Measurements from ENCODE around the gene HS3ST4.

Gene HS3ST4

DNA sequence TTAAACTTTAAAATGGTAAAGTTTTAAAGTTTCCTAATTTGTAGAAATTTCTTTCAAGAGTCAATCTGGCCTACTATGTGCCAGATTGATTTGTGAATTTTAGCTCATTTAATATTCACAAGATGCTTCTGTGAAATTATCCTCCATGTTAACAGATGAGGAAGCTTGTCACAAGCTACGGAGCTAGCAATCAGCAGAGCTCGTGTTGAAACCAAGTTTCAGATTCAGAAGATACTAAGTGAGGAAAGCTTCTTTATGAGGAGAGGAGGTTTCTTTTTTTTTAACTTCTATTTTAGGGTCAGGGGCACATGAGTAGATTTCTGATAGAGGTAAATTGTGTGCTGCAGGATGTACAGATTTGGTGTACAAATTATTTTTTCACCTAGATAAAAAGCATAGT, 135.9 kb downstream of the HS3ST4 start:
- no peak for DNase-seq (ENCODE audit: low spot score)

DNA sequence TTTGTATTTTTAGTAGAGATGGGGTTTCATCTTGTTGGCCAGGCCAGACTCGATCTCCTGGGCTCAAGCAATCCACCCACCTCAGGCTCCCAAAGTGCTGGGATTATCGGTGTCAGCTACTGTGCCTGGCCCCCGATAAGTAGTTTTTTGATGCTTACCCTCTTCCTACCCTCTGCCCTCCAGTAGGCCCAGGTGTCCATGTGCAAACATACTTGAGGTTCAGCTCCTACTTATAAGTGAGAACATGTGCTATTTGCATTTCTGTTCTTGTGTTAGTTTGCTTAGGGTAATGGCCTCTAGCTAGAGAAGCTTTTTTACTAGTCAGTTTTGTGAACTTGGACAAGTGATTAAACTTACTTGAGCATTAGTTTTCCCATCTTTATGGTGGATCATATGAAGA, 136.8 kb downstream of the HS3ST4 start:
- DNase-seq (ENCODE audit: low spot score), result no peak

DNA sequence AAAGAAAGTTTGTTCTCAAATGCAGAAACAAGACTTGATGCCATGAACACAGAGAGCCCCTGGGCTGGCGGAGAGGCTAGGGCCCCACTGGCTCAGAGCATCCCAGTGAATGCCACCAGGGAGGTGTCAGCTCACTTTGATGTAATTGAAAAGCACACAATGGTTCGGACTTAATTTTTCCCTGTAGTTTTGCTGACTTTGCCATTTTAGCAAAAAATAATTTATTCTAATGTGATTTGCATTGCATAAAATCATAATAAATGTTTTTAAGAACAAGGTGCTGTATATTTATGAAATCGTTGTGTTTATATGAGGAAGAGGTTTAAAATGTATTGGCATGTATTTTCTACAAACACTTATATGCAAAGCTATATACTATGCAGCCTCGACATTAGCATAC, 140.5 kb downstream of the HS3ST4 start:
- no peak for DNase-seq (ENCODE audit: low spot score)

DNA sequence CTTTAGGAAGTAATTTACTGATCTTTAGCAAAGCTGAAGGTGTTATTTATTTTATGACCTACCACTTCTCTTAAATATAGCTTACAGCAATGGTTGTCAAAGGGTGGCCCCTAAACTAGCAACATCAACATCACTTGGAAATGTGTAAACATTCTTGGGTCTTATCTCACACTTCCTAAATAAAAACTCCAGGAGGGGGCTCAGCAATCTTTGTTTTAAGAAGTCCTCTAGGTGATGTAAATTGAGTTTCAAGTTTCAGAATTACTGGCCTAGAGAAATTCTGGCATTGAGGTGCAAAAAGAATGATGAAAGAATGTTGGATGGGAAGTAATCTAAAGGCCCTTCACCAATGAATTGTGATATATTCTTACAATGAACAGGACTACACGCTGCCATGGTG, 142.3 kb downstream of the HS3ST4 start:
- DNase-seq (ENCODE audit: low spot score), result no peak

DNA sequence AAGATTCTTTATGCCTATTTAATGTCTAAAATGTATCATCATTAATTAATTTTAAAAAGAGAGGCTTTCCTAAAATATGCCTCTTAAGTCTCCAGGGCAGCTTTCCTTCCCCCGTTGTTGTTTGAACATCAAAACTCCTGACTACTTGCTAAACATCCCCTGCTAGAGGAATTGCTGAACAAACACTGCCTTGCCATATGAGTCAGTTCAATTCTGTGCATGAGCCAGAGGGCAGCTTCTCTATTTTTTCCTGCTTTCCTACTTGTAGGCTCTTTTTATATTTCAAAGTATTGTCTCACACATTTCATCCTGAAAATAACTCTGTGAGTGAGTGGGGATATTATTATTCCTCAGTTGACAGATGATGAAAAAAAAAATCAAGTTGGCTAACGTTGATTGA, 143.4 kb downstream of the HS3ST4 start:
- DNase-seq (ENCODE audit: low spot score), result no peak

DNA sequence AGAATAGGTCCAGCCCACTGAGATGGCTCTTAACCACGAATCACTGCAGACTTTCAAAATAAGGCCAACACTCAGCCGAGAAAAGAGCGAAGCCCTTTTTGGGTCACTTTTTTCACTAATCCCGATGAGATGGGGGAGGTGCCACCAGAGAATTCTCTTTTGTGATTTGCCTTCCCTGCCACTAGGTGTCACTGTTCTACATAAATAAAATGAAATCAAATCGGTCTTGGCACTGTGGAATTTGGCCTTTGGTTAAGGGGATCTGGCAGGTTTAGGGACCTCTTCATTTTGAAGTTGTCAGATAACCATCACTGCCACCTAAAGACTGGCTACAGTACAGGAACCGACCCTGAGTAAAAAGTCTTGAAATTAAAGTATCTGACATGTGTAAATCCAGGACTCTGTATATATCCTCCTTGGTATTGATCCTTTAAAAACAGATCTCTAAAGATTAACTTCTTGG, 147.0 kb downstream of the HS3ST4 start:
- peak; percentile 81 for DNase-seq (ENCODE audit: low spot score)

DNA sequence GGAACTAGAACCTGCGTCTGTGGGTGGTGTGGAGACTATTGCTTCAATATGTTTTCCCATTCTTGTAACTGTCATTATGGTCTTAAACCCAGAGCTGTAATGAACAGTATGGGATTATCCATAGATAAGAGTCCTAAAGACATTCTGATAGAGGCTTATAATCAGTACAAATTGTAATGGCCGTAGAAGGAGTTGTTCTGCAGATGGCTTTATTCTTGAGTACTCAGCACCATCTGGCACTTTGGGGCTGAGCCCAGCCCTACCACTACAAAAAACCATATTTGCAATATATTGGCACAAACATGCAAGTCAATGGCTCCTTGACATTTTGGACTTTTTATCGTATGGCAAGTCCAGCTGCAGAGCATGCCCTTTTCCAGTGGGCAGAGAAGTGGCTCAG, 150.0 kb downstream of the HS3ST4 start:
- DNase-seq (ENCODE audit: low spot score), result no peak

DNA sequence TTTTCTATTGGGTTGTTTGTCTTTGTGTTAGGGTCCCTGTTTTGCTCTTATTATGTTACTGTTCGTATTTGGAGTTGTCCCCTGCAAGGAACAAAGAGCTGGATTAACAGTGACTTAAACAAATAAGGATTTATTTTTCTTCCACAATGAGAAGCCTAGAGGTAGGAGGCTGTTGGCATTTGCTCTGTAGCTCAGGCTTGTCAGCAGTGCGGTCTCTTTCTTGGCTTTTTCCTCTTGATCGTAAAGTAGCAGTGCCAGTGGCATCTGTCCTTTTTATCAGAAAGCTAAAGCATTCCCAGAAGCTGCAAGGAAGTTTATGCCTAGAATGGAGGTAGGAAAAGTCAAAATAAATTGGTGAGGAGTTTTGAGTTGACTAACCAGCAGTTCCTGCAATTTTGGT, 154.1 kb downstream of the HS3ST4 start:
- no peak for DNase-seq (ENCODE audit: low spot score)

DNA sequence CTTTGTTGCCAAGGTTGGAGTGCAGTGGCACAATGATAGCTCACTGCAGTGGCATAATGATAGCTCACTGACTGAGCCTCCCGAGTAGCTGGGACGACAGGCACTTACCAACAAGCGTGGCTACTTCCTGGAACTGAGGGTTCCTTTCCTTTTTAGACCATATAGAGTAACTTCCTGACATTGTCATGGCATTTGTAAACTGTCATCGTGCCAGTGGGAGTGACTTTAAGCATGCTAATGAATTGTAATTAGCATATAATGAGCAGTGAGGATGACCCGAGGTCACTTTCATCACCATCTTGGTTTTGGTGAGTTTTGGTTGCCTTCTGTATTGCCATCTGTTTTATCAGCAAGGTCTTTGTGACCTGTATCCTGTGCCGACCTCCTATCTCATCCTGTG, 162.4 kb downstream of the HS3ST4 start:
- DNase-seq (ENCODE audit: low spot score), result no peak

DNA sequence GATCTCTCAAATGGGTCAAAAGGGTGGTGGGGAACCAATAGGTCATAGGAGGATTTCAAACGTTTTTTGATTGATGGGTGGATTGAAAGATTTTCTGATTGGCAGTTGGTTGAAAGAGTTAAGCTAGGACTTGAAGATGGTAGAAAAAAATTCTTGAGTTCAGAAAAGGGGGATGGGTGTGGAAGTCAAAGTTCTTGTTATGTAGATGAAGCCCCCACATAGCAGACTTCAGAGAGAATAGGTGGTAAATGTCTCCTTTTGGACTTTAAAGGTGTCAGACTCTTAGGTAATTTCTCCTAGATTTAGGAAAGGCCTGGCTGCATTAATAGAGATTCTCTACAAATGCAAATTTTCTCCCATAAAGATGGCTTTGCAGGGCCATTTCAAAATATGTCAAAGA, 163.3 kb downstream of the HS3ST4 start:
- no peak for DNase-seq (ENCODE audit: low spot score)

DNA sequence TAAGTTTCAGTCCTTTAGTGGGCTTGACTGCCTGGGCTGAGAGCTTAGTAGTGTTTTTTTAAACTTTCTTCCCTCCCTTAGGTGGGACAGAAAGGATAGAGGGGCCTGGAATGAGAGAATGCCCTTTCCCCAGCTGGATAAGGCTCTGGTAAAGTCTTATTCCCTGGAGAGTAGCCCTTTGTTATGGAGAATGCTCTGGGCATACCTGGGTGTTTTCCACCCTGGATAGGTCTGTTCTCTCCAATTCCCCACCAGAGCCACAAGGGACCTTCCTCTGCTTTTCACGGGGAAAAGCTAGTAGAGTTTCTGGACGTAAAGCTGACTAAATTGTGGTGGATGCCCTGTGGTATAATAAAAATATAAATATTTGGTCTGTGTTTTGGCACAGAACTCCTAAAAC, 164.1 kb downstream of the HS3ST4 start:
- no peak for DNase-seq (ENCODE audit: low spot score)

DNA sequence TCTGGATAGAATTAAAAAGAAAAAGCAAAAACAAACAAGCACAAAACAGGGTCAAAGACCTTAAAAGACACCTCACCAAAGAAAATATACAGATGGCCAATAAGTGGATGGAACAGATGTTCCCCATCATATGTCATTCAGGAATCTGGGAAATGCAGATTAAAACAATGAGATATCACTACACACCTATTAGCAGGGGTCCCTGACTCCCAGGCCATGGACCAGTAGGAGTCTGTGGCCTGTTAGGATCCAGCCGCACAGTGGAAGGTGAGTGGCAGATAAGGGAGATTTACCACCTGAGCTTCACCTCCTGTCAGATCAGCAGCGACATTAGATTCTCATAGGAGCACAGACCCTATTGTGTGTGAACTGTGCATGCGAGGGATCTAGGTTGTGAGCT, 167.9 kb downstream of the HS3ST4 start:
- no peak for DNase-seq (ENCODE audit: low spot score)

DNA sequence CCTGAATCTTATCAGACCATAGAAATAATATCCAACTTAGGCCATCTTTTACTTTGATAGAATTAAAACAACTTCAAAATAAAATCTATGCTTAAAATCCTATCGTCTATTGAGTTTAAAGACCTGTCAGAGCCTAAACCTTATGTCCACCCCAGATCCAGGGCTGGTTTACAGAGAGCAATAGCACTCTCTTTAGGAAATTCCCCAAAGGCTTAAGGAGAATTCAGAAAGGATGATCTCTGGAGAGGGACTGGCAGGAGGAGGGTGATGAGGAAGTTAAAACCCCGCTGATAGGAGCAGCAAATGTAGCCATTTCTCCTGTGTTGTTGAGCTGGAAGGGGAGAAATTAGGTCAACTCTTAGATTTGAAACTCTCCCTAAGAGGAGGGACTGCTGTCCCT, 175.3 kb downstream of the HS3ST4 start:
- no peak for DNase-seq (ENCODE audit: low spot score)

DNA sequence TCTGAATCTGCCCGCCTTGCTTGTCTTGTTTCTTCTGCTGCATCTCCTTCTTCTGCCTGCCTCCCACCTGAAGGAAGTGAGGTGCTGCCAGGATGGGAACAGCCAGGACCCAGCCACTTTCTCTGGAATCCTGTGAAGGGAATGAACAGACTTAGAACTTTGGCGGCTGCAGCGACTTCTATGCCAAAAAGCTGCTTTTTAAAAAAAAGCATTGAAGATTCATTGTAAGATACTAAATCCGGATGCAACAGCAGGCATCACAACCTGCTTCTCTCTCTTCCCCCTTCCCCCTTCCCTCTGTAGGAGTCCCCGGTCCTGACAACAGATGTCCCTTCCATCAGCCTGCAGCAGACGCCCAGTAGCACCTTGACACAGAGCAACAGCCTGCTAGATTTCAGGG, 176.3 kb downstream of the HS3ST4 start:
- no peak for DNase-seq (ENCODE audit: low spot score)

DNA sequence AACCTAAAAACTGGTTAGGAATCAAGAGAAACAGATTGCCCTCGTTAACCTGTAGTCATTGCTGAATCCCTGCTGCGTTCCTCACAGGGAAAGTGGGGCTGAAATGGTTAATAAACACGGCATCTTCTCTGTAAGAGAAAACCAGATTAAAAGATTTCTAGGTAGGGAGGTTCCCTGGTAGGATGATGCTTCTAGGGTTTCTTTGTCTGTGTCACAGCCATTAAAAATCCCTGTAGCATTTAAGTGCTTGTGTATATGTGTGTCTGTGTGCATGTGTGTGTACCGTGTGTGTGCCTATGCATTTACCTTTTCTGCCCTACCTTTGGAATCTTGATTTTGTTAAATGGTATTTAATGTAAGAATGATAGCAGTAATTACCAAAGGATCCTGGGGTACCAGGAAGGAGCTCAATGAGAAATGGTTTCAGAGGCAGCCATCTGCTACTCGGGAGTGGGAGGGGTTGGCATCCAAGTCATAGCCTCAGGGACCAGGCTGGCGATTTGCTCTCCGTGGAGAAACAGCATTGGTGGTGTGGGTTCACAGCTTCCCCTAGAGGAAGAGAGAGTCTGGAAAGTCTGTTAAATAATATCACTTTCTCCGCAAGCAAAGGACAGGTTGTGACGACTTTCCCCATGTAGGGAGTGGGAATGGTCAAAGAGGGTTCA, 177.1 kb downstream of the HS3ST4 start:
- no peak for DNase-seq (ENCODE audit: low spot score)

DNA sequence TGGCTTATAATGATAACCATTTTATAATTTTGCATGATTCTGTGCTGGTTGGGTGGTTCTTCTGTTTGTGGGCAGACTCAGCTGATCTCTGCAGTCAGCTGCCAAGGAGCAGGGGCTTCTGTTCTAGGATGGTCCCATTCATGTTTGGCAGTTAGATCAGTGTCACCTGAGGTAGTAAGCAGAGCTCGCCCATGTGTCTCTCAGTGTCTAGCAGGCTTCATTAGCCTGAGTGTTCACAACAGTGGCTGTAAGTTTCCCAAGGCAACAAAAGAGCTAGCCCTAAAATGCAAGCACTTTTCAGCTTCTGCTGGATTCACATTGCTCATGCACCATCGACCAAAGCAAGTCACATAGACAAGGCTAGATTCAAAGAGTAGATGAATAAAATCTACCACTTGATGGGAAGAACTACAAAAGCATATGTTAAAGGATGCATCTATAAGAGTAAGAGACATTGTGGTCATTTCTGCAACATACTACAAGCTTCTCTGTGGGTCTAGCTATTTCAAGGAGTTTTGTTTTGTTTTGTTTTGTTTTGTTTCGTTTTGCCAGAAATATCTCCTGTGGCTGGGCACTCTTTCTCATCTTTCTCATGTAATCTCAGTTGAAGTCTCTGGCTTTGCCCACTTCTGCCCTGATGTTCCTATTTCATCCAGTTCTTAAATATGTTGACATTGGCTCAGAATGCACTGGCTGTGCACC, 180.8 kb downstream of the HS3ST4 start:
- DNase-seq (ENCODE audit: low spot score), result no peak

DNA sequence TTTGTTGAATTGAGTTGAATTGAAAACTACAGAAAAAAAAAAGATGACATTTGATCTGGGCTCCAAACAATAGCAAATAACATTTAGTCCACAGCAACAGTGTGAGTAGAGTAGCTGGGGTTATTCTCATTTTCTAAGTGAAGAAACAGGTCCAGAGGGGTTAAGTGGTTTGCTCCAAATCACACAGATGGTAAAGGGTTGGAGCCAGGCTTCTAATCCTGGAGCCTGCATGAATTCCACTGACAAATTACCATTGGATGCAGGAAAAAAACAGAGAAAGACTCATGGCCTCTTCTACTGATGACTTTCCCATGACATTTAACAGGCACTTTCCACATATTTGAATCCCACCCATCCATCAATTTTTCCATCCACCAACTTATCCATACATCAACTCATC, 182.4 kb downstream of the HS3ST4 start:
- DNase-seq (ENCODE audit: low spot score), result no peak

DNA sequence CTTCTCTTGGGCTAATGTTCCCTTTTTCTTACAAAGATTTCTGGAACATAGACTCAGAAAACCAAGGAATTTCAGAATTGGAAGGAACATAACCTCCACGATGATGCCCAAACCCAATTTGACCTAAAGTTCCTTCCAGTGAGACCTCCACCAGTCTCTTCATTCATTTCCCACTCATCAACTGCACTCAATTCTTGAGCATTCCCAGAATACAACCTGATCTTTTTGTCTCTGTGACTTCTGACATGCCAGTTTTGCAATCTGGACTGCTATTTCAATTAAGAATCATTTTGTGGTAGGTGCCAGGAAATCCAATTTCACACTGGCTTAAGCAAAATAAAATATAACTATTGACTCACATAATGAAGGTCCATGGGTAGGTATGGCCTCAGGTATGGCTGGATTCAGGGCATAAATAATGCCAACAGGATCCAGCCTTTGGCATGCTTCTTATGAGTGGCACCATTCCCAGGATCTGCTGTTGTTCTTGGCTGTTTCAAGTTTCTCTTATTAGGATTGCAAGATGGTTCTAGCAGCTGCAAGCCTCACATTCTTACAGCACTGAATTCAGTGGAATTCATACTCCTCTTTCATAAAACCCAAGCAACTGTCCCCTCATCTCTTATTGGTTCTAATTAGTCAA, 184.3 kb downstream of the HS3ST4 start:
- peak; percentile 36 for DNase-seq (ENCODE audit: low spot score)

DNA sequence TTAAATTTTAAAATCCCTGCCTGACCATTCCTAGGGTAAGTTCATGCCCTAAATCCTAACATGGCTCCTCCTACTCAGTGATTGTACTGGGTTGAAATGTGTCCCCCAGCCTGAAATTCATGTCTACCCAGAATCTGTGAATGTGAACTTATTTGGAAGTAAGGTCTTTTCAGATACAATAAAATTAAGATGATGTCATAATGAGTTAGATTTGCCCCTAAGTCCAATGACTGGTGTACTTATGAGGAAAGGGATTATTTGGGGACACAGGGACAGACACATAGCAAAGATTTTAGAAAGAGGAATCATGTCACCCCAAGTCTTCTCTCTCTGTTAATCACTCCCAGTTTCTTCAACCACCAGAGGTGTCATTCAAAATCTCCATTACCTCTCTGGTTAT, 185.3 kb downstream of the HS3ST4 start:
- no peak for DNase-seq (ENCODE audit: low spot score)

DNA sequence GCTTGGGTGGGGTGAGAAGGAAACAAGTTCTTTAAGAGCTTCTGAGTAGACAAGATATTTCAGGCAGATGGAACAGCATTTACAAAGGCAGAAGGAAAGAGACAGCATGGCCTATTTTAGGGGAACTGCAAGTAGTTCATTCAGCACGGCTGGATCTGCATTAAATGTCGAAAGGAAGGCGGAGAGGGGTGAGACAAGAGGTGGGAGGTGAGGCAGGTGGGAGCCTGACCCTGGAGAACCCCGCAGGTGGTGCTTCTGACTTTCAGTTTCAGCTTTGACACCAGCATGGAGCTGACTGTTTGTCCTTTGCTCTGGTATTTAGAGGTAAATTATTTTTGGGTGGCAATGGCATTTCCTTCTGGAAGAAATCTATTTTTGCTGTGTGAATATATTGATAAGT, 194.8 kb downstream of the HS3ST4 start:
- no peak for DNase-seq (ENCODE audit: low spot score)

DNA sequence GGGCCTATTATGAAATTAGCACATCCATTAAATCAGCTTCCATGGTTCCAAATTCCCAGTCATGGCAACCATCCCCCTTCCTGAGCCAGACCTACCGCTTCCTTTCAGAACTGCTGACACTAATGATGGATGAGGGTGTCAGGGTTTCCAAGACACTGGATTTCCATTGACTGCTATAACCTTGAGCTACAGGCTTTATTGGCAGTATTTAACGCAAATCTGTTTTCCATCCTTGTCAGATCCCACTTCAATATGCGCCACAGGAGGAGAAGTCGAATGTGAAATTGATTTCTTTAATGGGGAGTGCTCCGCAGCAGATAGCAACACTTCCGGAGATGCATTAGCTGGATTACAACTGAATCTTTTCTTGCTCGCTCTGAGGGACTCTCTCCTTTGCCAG, 197.1 kb downstream of the HS3ST4 start:
- peak; percentile 14 for DNase-seq (ENCODE audit: low spot score)

DNA sequence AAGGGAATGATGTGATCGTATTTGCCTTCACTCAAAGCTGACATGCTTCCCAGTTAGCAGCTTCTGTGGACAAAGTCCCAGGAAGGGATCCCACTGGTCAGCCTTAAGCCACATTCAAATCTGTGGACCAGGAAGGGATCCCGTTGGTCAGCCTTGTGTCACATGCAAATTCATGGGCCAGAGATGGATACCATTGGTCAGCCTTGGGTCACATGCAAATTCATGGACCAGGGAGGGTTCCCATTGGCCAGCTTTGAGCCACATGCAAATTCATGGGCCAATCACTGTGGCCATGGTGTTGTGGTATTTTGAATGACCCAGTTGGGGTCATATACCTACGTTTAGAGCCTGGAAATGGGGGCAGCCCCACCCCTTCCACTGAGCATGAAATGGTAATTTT, 201.6 kb downstream of the HS3ST4 start:
- no peak for DNase-seq (ENCODE audit: low spot score)

DNA sequence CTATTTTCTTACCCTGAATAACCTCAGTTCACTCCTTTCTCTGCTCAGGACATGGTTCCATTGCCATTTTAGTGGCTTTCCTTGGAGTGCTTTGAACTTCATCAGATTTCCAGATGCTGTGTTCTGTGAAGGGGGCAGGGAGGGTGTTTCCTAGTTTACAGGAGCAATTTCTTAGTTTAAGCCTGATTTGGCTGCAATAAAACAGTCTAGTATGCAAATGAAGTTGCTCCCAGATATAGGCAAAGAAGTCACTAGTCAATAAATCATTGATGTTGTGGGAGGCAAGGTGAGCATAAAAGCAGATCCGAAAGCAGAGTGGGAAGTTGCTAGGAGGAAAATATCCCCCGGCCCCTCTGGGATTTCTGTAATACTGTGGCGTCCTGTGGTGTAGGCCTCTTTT, 202.3 kb downstream of the HS3ST4 start:
- no peak for DNase-seq (ENCODE audit: low spot score)

DNA sequence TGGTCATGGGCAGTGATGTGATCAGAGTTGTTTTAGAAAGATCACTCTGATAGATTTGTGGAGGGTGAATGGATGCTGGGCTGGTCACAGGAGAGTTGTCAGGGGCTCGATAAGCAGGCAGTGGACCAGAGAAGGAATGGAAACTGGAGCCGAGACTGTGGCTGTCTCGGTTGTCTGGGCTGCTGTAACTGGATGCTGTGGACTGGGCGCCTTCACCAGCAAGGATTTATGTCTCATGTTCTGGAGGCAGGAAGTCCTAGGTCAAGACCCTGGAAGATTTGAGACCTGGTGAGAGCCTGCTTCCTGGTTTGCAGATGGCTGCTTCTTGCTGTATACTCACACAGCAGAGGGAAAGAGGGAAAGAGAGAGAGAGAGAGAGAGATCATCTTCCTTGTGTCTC, 203.6 kb downstream of the HS3ST4 start:
- DNase-seq (ENCODE audit: low spot score), result no peak

Measured in pons (tissue), 1 donor.